Panc1 (cell line): Measurements from ENCODE around the gene SPRR2D.

Experiments
- POLR2AphosphoS5 ChIP-seq: IDR thresholded peaks from 2 replicates; pipeline ENCODE4 v1.6.1; 2012; ENCODE audit warnings: mild to moderate bottlenecking, low read depth, low read length, moderate library complexity
- TF ChIP-seq, protein P1 (sequence below): fragments of 450-650 bp; IDR thresholded peaks from 2 replicates; pipeline ENCODE4 v1.5.1; 2017; ENCODE audit warnings: mild to moderate bottlenecking

DNA sequence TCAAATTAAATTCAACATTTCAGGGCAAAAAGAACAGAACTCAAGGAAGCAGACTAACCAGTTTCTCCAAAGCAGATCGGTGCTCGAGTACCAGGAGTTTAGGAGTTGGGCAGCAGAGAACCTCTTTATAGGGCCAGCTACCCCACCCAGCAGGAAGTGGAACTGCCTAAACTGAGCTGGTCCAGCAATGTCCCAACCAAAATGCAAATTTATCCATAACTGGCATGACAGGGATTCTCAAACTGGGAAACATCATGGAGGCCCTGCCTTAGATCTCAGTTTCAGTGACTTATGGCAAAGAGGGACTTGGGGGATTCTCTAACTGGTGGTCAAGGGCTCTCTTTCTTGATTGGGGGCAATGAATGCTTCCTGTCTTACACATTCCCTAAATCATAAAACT lies 30.6 kb upstream of the SPRR2D start, which contains the start of gene SPRR2B:
- TF ChIP-seq, protein P1, sequence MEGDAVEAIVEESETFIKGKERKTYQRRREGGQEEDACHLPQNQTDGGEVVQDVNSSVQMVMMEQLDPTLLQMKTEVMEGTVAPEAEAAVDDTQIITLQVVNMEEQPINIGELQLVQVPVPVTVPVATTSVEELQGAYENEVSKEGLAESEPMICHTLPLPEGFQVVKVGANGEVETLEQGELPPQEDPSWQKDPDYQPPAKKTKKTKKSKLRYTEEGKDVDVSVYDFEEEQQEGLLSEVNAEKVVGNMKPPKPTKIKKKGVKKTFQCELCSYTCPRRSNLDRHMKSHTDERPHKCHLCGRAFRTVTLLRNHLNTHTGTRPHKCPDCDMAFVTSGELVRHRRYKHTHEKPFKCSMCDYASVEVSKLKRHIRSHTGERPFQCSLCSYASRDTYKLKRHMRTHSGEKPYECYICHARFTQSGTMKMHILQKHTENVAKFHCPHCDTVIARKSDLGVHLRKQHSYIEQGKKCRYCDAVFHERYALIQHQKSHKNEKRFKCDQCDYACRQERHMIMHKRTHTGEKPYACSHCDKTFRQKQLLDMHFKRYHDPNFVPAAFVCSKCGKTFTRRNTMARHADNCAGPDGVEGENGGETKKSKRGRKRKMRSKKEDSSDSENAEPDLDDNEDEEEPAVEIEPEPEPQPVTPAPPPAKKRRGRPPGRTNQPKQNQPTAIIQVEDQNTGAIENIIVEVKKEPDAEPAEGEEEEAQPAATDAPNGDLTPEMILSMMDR: no peak
- no peak for TF ChIP-seq POLR2AphosphoS5
